PC-9 (cell line): ENCODE measurements around the gene CERS3.

ENCODE experiments used
- EZH2 ChIP-seq: fragments of 200-600 bp; sonication (generic); IDR thresholded peaks from 2 replicates; pipeline ENCODE4 v1.8.0; 2017; ENCODE audit warnings: antibody characterized with exemption, low read depth
- TF ChIP-seq, protein P1 (sequence below): fragments of 200-600 bp; sonication (generic); conservative IDR thresholded peaks from 2 replicates; pipeline ENCODE4 v1.6.1; 2017; ENCODE audit warnings: mixed run types, antibody characterized with exemption, mild to moderate bottlenecking, moderate library complexity

DNA sequence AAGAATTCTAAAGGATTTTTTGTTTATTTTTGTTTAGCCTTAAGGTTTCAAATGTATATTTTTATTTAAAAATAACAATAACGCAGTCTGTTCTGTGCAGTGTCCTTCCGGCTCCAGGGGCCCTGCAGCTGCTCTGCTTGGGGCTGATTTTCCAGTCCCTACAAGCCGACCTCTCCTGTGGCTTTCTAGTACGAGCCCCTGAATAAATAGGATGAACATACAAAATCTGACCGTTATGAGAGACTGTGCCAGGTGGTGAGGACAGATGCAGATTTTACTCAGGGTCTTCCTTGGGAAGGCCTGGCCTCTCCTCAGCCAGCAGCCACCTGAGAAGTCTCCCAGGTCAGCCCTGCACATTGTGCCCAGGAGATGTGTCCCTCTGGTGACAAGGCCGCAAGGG, 127.8 kb downstream of the CERS3 start:
- TF ChIP-seq, protein P1, sequence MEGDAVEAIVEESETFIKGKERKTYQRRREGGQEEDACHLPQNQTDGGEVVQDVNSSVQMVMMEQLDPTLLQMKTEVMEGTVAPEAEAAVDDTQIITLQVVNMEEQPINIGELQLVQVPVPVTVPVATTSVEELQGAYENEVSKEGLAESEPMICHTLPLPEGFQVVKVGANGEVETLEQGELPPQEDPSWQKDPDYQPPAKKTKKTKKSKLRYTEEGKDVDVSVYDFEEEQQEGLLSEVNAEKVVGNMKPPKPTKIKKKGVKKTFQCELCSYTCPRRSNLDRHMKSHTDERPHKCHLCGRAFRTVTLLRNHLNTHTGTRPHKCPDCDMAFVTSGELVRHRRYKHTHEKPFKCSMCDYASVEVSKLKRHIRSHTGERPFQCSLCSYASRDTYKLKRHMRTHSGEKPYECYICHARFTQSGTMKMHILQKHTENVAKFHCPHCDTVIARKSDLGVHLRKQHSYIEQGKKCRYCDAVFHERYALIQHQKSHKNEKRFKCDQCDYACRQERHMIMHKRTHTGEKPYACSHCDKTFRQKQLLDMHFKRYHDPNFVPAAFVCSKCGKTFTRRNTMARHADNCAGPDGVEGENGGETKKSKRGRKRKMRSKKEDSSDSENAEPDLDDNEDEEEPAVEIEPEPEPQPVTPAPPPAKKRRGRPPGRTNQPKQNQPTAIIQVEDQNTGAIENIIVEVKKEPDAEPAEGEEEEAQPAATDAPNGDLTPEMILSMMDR: no peak
- no peak for TF ChIP-seq EZH2
